Measurements from ENCODE around the gene SETD4.

Gene SETD4

GRCh38 chr21:36023092-36023480 is 37.2 kb downstream of the SETD4 start:
- no peak overlapping the region for H3K9ac ChIP-seq (ENCODE audit: low read depth, low read length)
- H3K4me1 ChIP-seq (ENCODE audit: insufficient read depth, low read length), result no peaks in the 10 kb centered on the region
- H3K36me3 ChIP-seq (ENCODE audit: insufficient read depth, low read depth, low read length), result no peaks in the 10 kb centered on the region
- H3K27ac ChIP-seq (ENCODE audit: low read length), result no peak overlapping the region
- no peak overlapping the region for H3K4me3 ChIP-seq (ENCODE audit: low read length)
- 0 out of 2 replicates have a peak, but pooled peaks cover 4% of the 10 kb centered on the region for H3K9me3 ChIP-seq (ENCODE audit: insufficient read depth, low read depth, low read length)
- no peaks in the 10 kb centered on the region for H3K27me3 ChIP-seq (ENCODE audit: insufficient read depth, low read length)

DNA sequence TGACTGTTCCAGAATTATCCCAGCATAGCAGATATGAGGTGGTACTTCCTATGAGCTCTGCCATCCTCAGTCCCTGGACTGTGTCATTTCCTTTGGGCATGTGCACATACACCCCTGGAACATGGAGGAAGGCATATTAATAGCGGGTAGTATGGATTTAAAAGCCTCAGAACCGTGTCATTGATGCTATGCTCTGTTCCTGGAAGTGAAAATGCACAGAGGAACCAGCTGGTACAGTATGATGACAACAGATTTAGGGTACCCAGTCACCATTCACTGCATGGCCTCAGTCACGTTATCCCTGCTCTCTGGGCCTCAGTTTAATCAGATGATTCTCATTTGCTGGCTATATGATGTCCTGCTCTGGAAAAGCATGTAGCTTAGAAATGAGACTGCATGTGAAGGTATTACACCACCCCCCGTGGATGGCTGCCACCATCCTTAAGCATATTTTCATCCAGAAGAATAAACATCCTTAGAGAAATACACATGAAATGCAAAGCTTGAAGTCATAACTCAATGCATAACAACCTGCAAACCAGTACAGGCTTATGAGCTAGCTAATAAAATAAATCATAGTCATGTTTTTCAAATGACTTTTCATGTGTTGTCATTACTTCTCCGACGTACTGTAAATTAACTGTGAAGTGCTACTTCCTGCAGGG is 37.8 kb downstream of the SETD4 start:
- Histone ChIP-seq H3K27ac (ENCODE audit: low read length) (no peak overlapping the region), H3K27me3 (ENCODE audit: insufficient read depth, low read length) (no peaks in the 10 kb centered on the region), H3K4me1 (ENCODE audit: insufficient read depth, low read length) (no peaks in the 10 kb centered on the region), H3K4me3 (ENCODE audit: low read length) (no peak overlapping the region), H3K36me3 (ENCODE audit: insufficient read depth, low read depth, low read length) (no peaks in the 10 kb centered on the region), H3K9me3 (ENCODE audit: insufficient read depth, low read depth, low read length) (0 out of 2 replicates have a peak, but pooled peaks cover 4% of the 10 kb centered on the region), H3K9ac (ENCODE audit: low read depth, low read length) (no peak overlapping the region)

GRCh38 chr21:36021251-36021837 is 39.0 kb downstream of the SETD4 start:
- no peaks in the 10 kb centered on the region for H3K27me3 ChIP-seq (ENCODE audit: insufficient read depth, low read length)
- H3K4me1 ChIP-seq (ENCODE audit: insufficient read depth, low read length), result no peaks in the 10 kb centered on the region
- H3K9ac ChIP-seq (ENCODE audit: low read depth, low read length), result no peak overlapping the region
- H3K27ac ChIP-seq (ENCODE audit: low read length), result no peak overlapping the region
- 0 out of 2 replicates have a peak, but pooled peaks cover 4% of the 10 kb centered on the region for H3K9me3 ChIP-seq (ENCODE audit: insufficient read depth, low read depth, low read length)
- H3K4me3 ChIP-seq (ENCODE audit: low read length), result no peak overlapping the region
- no peaks in the 10 kb centered on the region for H3K36me3 ChIP-seq (ENCODE audit: insufficient read depth, low read depth, low read length)

DNA sequence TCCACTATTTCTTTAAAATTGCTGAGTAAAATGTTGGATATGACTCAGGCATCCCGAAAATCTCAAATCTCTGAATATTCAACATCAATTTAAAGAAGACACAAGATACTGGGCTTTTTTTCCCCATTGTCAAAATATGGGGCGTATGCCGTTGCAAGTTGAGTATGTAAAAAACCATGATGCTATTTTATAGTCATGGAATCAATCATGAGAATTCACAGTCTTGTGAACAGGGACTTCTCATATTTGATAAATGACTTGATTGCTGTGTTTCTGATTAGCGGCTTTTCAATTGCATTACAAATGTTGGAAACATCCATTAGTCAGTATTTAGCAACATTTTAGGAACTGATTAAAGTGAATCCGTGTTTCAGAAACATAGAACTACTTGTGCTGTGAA is 45.3 kb downstream of the SETD4 start:
- H3K27ac ChIP-seq (ENCODE audit: low read length), result no peak overlapping the region
- H3K27me3 ChIP-seq (ENCODE audit: insufficient read depth, low read length), result no peaks in the 10 kb centered on the region
- no peaks in the 10 kb centered on the region for H3K9me3 ChIP-seq (ENCODE audit: insufficient read depth, low read depth, low read length)
- H3K36me3 ChIP-seq (ENCODE audit: insufficient read depth, low read depth, low read length), result no peaks in the 10 kb centered on the region
- H3K9ac ChIP-seq (ENCODE audit: low read depth, low read length), result no peak overlapping the region
- no peak overlapping the region for H3K4me3 ChIP-seq (ENCODE audit: low read length)
- H3K4me1 ChIP-seq (ENCODE audit: insufficient read depth, low read length), result no peaks in the 10 kb centered on the region

DNA sequence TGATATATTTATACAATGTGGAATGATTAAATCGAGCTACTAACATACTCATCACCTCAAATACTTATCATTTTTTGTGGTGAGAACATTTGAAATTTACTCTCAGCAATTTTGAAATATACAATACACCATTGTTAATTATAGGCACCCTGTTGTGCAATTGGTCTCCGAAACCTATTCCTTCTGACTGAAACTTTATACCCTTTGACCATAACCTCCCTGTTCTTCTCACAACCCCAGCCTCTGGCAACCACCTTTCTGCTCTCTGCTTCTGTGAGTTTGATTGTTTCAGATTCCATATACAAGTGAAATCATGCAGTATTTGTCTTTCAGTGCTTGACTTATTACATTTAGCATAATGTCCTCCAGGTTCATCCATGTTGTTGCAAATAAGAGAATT is 49.5 kb downstream of the SETD4 start:
- Histone ChIP-seq H3K4me3 (ENCODE audit: low read length) (no peak overlapping the region), H3K9me3 (ENCODE audit: insufficient read depth, low read depth, low read length) (no peaks in the 10 kb centered on the region), H3K27me3 (ENCODE audit: insufficient read depth, low read length) (no peaks in the 10 kb centered on the region), H3K27ac (ENCODE audit: low read length) (no peak overlapping the region), H3K4me1 (ENCODE audit: insufficient read depth, low read length) (no peaks in the 10 kb centered on the region), H3K9ac (ENCODE audit: low read depth, low read length) (no peak overlapping the region), H3K36me3 (ENCODE audit: insufficient read depth, low read depth, low read length) (no peaks in the 10 kb centered on the region)

DNA sequence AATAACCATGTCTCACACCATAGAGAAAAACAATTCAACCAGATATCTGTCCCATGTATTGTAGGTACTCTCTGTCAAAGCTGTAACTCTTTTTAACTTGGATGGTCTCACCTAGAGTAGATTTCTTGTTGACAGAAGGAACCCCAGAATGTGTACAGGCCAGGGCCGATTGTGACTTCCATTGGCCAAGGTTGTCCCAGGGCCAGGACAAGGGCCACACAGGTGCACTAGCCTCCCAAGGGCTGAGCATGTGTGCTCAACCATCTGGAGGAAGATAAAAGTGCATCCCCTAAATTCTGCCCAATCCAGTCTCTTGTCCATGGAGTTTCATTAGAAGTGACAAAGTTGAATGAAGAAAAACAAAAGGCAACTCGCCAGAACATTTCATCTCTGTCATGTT is 51.8 kb downstream of the SETD4 start:
- Histone ChIP-seq H3K9ac (ENCODE audit: low read depth, low read length) (no peak overlapping the region), H3K27me3 (ENCODE audit: insufficient read depth, low read length) (no peaks in the 10 kb centered on the region), H3K36me3 (ENCODE audit: insufficient read depth, low read depth, low read length) (no peaks in the 10 kb centered on the region), H3K9me3 (ENCODE audit: insufficient read depth, low read depth, low read length) (0 out of 2 replicates have a peak, but pooled peaks cover 1% of the 10 kb centered on the region), H3K27ac (ENCODE audit: low read length) (no peak overlapping the region), H3K4me3 (ENCODE audit: low read length) (no peak overlapping the region), H3K4me1 (ENCODE audit: insufficient read depth, low read length) (no peaks in the 10 kb centered on the region)

GRCh38 chr21:36005879-36006400 is 54.4 kb downstream of the SETD4 start:
- H3K9me3 ChIP-seq (ENCODE audit: insufficient read depth, low read depth, low read length), result peaks cover 9% of the 10 kb centered on the region
- no peak overlapping the region for H3K27ac ChIP-seq (ENCODE audit: low read length)
- H3K9ac ChIP-seq (ENCODE audit: low read depth, low read length), result no peak overlapping the region
- H3K4me1 ChIP-seq (ENCODE audit: insufficient read depth, low read length), result no peaks in the 10 kb centered on the region
- no peaks in the 10 kb centered on the region for H3K27me3 ChIP-seq (ENCODE audit: insufficient read depth, low read length)
- H3K4me3 ChIP-seq (ENCODE audit: low read length), result no peak overlapping the region
- H3K36me3 ChIP-seq (ENCODE audit: insufficient read depth, low read depth, low read length), result no peaks in the 10 kb centered on the region

DNA sequence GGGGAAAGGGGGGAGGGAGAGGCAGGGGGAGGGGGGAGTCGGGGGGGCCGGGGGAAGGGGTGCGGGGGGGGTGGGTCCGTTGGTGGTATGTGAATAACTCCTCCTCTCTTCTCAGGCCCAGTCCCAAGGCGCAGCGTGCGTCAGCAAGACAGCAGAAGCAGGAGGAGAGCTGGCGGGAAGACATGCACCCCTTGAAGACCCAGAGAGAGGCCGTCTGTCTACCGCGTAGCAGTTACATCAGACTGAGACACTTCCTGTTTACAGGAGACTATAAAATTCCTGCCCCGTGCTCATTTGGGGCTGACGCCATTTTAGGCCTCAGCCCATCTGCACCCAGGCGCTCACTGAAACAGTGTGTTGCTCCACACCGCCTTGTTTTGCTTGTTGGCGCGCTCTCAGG is 55.3 kb downstream of the SETD4 start:
- no peaks in the 10 kb centered on the region for H3K27me3 ChIP-seq (ENCODE audit: insufficient read depth, low read length)
- H3K9ac ChIP-seq (ENCODE audit: low read depth, low read length), result no peak overlapping the region
- H3K36me3 ChIP-seq (ENCODE audit: insufficient read depth, low read depth, low read length), result no peaks in the 10 kb centered on the region
- H3K9me3 ChIP-seq (ENCODE audit: insufficient read depth, low read depth, low read length), result peaks cover 9% of the 10 kb centered on the region
- H3K4me3 ChIP-seq (ENCODE audit: low read length), result no peak overlapping the region
- H3K4me1 ChIP-seq (ENCODE audit: insufficient read depth, low read length), result no peaks in the 10 kb centered on the region
- no peak overlapping the region for H3K27ac ChIP-seq (ENCODE audit: low read length)

GRCh38 chr21:36004441-36004840 is 55.9 kb downstream of the SETD4 start:
- H3K4me3 ChIP-seq (ENCODE audit: low read length), result no peak overlapping the region
- no peaks in the 10 kb centered on the region for H3K27me3 ChIP-seq (ENCODE audit: insufficient read depth, low read length)
- H3K4me1 ChIP-seq (ENCODE audit: insufficient read depth, low read length), result no peaks in the 10 kb centered on the region
- H3K9ac ChIP-seq (ENCODE audit: low read depth, low read length), result no peak overlapping the region
- H3K27ac ChIP-seq (ENCODE audit: low read length), result no peak overlapping the region
- H3K36me3 ChIP-seq (ENCODE audit: insufficient read depth, low read depth, low read length), result no peaks in the 10 kb centered on the region
- H3K9me3 ChIP-seq (ENCODE audit: insufficient read depth, low read depth, low read length), result peaks cover 9% of the 10 kb centered on the region

GRCh38 chr21:36003776-36004175 is 56.5 kb downstream of the SETD4 start:
- H3K9ac ChIP-seq (ENCODE audit: low read depth, low read length), result no peak overlapping the region

GRCh38 chr21:35996217-35996616 is 64.1 kb downstream of the SETD4 start:
- H3K9me3 ChIP-seq (ENCODE audit: insufficient read depth, low read depth, low read length), result no peaks in the 10 kb centered on the region
- no peaks in the 10 kb centered on the region for H3K4me1 ChIP-seq (ENCODE audit: insufficient read depth, low read length)
- H3K36me3 ChIP-seq (ENCODE audit: insufficient read depth, low read depth, low read length), result no peaks in the 10 kb centered on the region
- H3K9ac ChIP-seq (ENCODE audit: low read depth, low read length), result no peak overlapping the region
- H3K27ac ChIP-seq (ENCODE audit: low read length), result no peak overlapping the region
- no peak overlapping the region for H3K4me3 ChIP-seq (ENCODE audit: low read length)
- no peaks in the 10 kb centered on the region for H3K27me3 ChIP-seq (ENCODE audit: insufficient read depth, low read length)

More at GRCh38 chr21:36003776-36004175, 56.5 kb downstream of the SETD4 start:
- H3K9me3 ChIP-seq (ENCODE audit: insufficient read depth, low read depth, low read length), result peaks cover 9% of the 10 kb centered on the region
- no peaks in the 10 kb centered on the region for H3K4me1 ChIP-seq (ENCODE audit: insufficient read depth, low read length)
- no peak overlapping the region for H3K4me3 ChIP-seq (ENCODE audit: low read length)
- no peaks in the 10 kb centered on the region for H3K27me3 ChIP-seq (ENCODE audit: insufficient read depth, low read length)
- no peak overlapping the region for H3K27ac ChIP-seq (ENCODE audit: low read length)
- H3K36me3 ChIP-seq (ENCODE audit: insufficient read depth, low read depth, low read length), result no peaks in the 10 kb centered on the region

- no peak overlapping the region for H3K4me3 ChIP-seq (ENCODE audit: low read length)
- H3K9me3 ChIP-seq (ENCODE audit: insufficient read depth, low read depth, low read length), result no peaks in the 10 kb centered on the region
- H3K27me3 ChIP-seq (ENCODE audit: insufficient read depth, low read length), result no peaks in the 10 kb centered on the region
- no peaks in the 10 kb centered on the region for H3K4me1 ChIP-seq (ENCODE audit: insufficient read depth, low read length)
- no peak overlapping the region for H3K27ac ChIP-seq (ENCODE audit: low read length)
- H3K36me3 ChIP-seq (ENCODE audit: insufficient read depth, low read depth, low read length), result no peaks in the 10 kb centered on the region
- no peak overlapping the region for H3K9ac ChIP-seq (ENCODE audit: low read depth, low read length)
Observed at GRCh38 chr21:35995522-35996088, 64.7 kb downstream of the SETD4 start.
